ENCODE data around the gene KIAA1671.
A peak's percentile ranks its signal among the peaks of the same experiment; 100 is the strongest.

The KIAA1671 gene

DNA sequence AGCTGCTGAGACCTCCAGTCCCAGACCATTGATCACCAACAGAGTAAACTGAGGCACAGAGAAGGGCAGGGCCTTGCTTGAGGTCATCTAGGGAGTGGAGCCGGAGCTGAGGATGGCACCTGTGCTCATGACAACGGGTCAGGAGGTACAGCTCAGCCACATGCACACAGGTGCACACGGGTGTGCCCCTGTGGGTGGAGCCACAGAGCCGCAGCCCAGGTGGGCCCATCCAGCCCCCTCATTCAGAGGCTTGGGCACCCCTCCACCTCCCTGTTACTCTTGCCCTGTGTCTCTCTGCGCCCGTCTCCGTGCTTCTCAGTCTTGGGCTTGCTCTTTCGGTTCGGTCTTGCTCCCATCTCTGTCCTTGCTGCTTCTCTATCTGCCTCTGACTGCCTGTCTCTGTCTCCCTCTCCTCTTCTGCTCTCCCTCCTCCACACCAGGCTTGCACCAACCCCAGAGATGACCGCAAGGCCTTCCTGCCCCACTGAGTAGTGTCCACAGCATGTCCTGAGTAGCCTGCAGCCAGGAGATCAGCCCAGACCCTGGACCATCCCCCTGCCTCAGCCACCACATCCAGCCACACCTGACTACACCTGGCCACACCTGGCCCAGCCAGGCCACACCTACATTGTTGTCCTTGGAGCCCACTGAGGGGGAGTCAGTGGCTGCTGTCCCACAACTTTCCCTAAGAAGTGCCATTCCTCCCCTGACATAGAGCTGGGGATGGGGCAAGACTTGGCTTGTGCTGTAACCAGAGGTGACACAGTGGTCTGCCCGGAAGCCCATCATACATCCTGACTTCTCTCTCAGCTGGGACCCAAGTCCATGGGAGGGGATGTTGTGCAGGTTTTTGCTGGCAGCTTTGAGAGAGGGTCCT lies 207.8 kb downstream of the KIAA1671 start:
- no peak for DNase-seq (ENCODE audit: low read depth, low spot score)
- no peak overlapping the region for H3K27ac ChIP-seq

DNA sequence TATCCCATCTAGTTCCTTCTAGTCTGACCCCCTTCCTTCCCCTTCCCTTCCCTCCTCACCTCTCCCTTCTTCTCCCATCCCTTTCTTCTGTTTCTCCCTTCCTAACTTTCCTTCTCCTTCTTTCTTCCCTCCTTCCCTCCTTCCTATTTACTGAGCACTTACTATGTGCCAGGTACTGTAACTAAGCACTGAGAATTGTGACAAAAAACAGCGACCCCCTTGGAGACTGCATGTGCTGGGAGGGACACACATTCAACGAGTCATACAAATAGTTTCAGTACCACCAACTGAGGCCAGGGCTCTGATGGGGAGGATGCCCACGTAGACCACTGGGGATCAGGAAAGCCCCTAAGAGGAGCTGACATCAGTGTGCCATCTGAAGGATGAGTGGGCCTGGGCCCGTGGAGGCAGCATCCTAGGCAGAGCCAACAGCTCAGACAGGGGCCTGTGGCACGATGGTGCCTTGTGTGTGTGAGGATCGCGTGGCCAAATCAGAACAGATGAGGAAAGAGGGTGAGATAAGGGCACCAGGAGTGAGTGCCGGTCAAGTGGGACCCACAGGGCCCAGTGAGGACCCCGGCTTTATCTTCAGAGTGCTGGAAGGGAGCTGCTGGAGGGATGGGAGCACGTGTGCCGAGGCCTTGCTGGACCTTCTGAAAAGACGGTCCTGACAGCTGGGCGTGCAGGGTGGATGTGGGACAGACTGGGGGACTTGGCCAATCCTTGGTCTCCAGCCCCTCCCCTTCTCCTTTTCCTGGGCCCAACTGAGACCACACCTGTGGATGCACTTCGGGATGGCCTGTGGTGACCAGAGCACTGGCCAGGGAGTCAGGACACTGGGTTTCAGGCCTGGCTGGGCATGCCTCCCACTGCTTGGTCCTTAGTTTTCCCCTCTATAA lies 208.8 kb downstream of the KIAA1671 start:
- DNase-seq (ENCODE audit: low read depth, low spot score), result no peak
- no peak overlapping the region for H3K27ac ChIP-seq

DNA sequence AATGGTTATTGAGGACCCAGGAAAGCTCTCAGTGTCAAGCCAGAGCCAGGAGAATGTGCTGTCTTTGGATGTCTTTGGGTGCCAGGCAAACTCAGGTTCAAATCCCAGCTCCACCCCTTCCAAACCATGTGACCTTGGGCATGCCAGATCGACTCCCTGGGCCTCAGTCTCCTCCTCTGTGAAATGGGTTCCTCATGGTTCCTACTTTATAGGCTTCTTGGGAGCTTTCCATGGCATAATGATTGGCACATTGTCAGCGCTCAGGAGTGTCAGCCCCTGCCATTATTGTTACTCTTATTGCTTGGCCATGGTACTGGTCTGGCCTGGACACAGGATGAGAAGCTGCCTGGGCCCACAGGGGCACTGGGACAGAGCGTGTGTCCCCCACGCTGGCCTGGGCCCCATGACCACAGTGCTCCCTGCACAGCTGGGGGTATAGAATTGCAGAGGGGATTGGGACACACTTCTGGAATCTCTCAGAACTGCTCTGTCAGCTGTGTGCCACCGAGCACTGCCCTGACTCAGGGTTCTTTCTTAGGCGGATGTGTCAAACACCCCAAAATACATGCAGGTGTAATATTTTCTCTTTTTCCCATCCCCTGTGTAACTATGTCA lies 209.5 kb downstream of the KIAA1671 start:
- DNase-seq (ENCODE audit: low read depth, low spot score), result no peak
- no peak overlapping the region for H3K27ac ChIP-seq

DNA sequence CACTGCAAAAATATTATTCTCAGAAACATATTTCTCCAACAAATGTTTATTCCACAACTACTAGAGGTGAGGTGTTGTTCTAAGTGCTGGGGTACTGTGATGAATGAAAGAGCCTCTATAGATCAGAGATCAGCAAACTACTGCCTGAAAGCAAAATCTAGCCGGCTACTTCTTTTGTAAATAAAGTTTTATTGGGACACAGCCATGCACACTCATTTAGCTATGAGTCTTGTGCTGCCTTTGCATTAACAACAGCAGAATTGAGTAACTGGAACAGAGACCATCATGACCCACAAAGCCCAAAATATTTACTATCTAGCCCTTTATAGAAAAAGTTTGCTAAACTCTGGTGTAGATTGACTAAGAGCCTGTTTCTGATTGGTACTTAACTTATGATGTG lies 210.0 kb downstream of the KIAA1671 start:
- H3K27ac ChIP-seq, result no peak overlapping the region

DNA sequence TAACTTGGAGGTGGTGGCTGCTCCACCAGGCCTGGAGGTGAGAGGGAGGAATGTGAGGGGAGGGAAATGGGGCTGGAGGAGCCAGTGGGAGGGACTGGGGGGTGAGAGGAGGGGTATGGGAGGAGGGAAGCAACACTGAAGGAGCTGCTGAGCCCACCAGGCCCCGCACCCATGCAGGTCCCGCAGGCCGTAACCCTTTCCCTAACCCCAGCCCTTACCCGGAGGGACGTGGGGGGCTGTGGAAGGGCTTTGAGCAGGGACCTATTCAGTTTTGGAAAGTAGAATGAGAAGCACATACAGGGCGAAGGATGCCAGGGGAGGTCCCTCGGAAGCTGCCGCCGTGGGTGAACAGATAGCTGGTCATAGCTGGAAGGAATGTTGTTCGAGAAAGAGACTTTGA lies 213.3 kb downstream of the KIAA1671 start:
- no peak overlapping the region for H3K27ac ChIP-seq
- DNase-seq (ENCODE audit: low read depth, low spot score), result no peak

More for the DNA sequence above, 210.0 kb downstream of the KIAA1671 start:
- DNase-seq (ENCODE audit: low read depth, low spot score), result no peak

DNA sequence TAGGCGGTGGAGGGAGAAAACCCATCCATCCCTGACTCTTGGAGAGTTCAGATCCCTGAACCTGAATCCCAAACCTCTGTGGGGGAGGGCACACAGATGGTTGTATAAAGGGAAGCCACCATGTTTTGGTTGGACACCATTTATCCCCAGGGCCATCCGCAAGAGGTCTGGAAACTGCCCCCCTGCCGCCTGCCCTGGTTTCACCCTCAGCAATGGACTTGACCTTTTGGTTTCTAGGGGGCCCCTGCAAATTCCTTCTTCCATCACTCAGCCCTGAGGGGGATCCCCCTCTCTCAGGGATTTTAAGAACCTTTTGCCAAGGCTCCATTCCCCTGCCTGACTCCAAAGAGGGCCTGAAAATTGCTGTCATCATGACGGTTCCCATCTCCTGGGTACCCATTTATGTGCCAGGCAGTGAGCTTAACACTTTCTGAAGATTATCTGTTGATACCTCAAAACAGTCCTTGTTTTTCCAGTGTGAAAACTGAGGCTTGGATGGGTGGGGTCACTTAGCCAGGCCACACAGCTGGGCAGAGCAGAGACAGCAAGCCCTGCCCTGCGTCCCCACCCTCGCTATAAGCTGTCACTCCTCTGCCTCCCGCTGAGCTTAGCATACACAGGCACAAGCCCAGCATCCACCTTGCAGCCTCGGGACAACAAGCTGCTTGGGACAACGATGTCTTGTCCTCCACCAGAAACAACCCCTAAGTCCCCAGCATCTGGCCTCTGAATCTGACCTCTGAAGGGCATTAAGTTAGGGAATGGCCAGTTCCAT lies 213.9 kb downstream of the KIAA1671 start:
- no peak overlapping the region for H3K27ac ChIP-seq
- no peak for DNase-seq (ENCODE audit: low read depth, low spot score)

DNA sequence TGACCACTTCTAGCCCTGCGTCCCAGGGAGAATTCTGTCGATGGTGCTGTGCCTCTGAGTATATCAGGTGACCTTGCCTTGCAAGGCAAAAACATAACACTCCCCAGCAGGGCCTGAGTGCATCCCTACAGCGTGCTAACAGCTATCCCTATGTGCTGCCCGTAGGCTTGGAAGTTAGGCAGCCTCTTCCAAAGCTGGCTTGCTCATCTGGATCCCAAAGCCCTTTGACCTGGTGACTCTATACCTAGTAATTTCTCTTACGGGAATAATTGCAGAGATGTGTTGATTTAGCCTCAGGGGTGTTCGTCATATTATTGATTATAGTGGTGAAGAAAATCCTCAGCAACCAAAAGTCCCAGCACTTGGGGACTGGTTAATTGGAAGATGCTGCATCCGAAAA lies 214.6 kb downstream of the KIAA1671 start:
- no peak for DNase-seq (ENCODE audit: low read depth, low spot score)

DNA sequence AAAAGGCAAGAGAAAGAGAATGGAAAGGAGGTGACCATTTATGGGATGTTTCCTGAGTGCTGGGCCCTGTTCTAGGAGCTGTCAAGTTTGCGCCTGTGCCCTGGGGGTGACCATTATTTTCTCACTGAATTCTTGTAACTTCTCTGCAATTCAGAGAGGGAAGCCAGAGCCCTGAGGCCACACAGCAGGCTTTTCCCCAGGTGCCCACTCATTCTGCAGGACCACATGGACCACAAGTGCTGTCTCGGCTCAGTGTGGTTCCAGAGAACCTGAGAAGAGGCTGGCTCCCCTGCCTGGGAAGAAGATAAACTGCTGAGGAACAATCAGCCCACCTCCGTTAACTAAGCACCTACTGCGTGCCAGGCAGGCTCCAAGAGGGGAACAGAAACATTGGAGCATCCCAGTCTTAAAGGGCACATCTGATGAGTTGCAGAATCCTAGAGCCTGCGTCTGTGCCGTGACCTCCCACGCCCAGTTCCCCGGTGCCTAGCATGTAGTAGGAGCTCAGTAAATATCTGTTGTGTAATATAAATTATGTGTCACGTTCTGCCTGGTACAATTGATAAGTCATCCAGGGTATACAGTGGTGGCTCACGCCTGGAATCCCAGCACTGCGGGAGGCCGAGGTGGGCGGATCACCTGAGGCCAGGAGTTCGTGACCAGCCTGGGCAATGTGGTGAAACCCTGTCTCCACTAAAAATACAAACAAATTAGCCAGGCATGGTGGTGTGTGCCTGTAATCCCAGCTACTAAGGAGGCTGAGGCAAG lies 215.5 kb downstream of the KIAA1671 start:
- no peak for DNase-seq (ENCODE audit: low read depth, low spot score)
- no peak overlapping the region for H3K27ac ChIP-seq

More for the DNA sequence above, 214.6 kb downstream of the KIAA1671 start:
- H3K27ac ChIP-seq, result no peak overlapping the region

DNA sequence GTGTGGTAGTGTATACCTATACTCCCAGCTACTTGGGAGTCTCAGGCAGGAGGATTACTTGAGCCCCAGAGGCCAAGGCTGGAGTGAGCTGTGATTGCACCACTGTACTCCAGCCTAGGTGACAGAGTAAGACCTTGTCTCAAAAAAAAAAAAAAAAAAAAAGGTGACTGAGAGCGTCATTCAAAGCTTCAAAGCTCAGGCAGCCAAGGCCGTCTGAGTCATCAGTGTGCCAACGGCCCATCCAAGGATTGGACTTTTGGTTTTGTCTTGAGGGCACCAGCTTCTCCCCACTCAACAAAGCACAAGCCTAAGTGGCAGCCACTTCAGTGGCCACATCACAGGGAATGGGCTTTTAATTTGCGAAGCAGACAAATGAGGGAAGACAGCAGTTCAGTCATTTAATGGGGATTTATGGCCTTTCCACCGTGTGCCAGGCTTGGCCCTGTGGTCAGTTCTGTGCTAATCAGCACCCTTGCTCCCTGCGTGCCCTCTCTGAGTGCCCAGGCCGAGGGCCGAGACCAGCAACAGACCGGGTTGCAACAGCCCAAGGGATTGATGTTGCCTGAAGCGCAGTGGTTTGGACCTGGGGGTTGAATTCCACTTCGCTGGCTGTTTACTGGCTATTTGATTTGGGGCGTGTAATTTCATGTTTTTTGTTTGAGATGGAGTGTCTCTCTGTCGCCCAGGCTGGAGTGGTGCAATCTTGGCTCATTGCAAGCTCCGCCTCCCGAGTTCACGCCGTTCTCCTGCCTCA lies 216.9 kb downstream of the KIAA1671 start:
- H3K27ac ChIP-seq, result peak overlapping the region; percentile 36
- peak; percentile 22 for DNase-seq (ENCODE audit: low read depth, low spot score)

DNA sequence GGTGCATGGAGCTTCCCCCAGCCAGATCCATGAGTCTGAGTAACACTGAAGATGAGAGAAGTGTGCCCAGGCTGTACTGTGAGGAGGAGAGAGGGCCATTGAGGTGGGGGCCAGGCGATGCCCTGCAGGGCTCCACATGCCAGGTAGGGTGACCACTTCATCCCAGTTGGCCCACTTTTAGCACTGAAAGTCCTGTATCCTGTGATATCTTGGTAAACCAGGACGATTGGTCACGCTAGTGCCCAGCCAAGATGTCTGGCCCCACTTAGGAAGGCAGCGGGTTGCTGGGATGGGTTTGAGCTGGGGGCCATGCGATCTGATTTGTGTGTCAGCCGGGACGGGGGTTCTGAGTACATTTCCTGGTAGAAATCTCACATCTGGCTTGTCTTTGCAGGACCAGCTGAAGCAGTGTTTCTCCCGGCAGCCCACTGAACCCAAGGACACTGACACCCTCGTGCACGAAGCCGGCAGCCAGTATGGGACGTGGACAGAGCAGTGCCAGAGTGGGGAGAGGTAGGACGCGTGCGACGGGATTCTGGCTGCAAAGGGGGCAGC lies 218.0 kb downstream of the KIAA1671 start:
- H3K27ac ChIP-seq, result no peak overlapping the region
- DNase-seq (ENCODE audit: low read depth, low spot score), result no peak

DNA sequence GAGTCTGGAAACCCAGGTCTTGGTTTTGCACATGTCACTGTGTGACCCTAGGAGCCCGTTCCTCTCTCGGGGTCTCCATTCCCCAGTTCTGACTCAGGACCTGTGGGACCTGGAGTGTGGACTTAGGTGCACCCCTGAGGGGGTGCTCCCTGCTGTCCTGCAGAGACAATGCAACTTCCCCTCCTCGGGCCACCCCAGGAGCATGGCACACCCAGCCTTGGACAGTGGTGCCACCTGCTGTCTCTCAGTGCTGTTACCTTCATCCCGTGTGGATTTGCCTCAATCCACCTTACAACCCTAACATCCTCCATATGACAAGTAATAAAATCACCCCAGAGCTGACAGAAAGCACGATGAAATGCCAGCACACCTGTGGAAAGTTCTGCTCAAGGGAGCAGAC lies 219.6 kb downstream of the KIAA1671 start:
- H3K27ac ChIP-seq, result no peak overlapping the region
- DNase-seq (ENCODE audit: low read depth, low spot score), result no peak

DNA sequence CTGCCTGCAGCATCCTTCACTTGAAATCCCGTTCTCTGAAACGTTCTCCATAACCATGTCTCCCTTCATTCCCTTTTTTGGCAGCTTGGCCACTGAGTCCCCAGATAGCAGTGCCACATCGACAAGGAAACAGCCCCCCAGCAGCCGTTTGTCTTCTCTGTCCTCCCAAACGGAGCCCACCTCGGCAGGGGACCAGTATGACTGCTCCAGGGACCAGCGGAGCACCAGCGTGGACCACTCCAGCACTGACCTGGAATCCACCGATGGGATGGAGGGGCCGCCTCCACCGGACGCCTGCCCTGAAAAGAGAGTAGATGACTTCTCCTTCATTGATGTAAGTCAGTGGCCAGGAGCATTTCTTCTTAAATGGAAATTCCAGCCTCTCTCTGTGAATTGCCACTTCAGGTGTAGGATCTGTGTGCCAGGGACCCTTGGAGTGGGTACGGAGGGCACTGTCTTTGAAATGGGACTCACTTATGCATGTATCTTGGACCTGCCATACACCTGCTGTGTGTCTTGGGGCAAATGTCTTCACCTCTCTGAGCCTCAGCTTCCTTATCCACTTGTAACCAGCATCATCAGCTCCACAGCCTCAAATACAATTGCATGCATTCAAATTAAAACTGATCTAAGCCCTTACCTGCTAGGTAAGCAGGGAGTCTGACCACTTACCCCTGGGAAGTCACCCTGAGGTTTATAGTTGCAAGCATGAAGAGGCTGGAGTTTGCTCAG lies 221.8 kb downstream of the KIAA1671 start:
- H3K27ac ChIP-seq, result no peak overlapping the region
- DNase-seq (ENCODE audit: low read depth, low spot score), result no peak

DNA sequence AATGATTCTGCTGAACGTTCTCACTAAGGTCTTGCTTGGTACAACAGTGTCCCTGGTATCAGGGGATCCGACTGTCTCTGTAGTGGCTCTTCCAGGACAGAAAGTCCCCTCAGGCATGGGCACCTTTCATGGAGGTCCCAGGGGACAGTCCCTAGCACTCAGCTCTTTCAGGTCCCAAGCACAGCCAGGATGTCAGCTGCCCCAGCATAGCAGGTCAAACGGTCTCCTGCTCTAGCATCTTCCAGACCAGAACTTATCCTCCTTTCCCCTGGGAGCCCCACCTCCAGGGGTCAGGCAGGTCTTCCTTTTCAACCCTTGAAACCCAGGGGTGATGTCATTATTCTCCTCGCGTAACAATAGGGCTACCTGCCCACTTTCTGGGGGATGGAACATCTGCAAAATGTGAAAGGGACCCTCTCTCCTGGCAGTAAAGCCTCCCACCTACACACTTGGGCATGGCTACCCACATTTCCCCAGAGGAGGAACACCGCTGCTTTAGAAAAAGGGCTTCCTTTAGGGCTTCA lies 222.4 kb downstream of the KIAA1671 start:
- DNase-seq (ENCODE audit: low read depth, low spot score), result no peak
- no peak overlapping the region for H3K27ac ChIP-seq

DNA sequence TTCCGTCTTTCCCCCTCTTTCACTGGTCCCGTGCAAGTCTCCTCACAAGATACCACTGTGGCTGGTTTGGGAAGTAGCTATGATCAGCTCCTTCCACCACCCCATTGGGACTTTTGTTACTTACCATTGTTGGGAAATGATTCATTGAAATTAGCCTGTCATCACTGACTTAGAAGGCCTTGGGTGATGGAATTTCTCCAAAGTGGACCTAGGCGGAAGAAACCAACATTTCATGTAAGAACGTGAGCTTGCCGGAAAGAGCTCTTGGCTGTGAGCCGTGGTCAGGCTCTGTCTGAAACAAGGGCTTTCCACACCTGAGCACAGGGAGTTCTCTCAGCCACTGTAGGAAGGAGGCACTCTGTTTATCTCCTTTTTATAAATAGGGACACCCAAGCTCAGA lies 223.7 kb downstream of the KIAA1671 start:
- peak overlapping the region; percentile 61 for H3K27ac ChIP-seq
- DNase-seq (ENCODE audit: low read depth, low spot score), result peak; percentile 78

DNA sequence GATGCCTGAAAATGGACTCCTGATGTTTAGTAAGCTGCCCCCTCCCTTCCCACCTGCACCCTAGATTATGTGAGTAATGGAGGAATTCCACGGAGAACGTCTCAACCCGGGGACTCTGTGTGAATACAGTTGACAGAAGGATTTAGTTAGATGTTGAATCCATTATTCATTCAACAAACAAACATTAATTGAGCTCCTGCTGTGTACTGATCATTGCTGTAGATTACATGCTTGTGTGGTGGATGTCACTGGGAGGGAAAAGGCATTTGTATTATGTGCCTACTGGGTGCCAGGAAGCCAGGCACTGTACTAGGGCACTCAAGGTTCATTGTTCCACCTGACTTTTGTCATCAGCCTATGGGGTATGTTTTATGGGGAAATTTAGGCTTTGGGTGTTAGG lies 224.3 kb downstream of the KIAA1671 start:
- no peak for DNase-seq (ENCODE audit: low read depth, low spot score)
- peak overlapping the region; percentile 61 for H3K27ac ChIP-seq

DNA sequence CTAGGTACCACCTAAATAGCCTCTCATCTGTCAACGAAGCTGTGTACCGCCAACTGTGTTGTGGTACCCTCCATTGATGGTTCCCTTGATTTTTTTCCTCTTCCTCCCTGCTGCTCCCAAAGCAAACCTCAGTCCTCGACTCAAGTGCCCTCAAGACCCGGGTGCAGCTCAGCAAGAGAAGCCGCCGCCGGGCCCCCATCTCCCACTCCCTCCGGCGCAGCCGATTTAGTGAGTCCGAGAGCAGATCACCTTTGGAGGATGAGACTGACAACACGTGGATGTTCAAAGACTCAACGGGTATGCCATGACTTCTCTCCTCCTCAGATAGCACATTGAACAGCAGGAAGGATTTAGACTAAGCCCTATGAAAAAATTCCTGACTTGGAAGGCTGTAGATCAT lies 224.7 kb downstream of the KIAA1671 start:
- no peak for DNase-seq (ENCODE audit: low read depth, low spot score)
- H3K27ac ChIP-seq, result no peak overlapping the region

DNA sequence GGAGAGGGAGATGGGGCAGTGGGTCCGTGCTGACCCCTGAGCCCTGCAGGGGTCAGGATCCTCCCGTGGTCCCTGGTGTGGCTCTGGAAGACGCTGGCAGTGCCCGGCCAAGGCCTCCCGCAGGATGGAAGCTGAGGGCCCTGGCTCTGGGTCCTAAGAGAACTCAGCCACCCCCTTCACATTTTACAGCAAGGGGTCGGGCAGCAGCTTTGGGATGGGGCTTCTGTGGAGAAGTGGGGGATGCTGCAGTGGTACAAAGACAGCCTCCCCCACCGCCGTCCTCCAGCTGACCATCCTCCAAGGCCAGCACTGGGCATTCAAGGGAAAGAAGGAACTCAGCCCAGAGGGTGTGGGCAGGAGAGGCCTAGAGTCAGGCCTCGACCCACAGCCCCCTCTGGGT lies 225.4 kb downstream of the KIAA1671 start:
- DNase-seq (ENCODE audit: low read depth, low spot score), result no peak

More for the DNA sequence above, 225.4 kb downstream of the KIAA1671 start:
- H3K27ac ChIP-seq, result no peak overlapping the region
